ENCODE results near the gene ZDHHC13.

Gene ZDHHC13

GRCh38 chr11:19208959-19209546, 92.1 kb downstream of the ZDHHC13 start:
- no peak for DNase-seq

GRCh38 chr11:19209617-19210370, 92.8 kb downstream of the ZDHHC13 start:
- no peak for DNase-seq

GRCh38 chr11:19216021-19216420, 99.1 kb downstream of the ZDHHC13 start:
- no peak for DNase-seq

- DNase-seq, result no peak
Measured at GRCh38 chr11:19216709-19217374, 99.9 kb downstream of the ZDHHC13 start.

GRCh38 chr11:19218216-19218615, 101.2 kb downstream of the ZDHHC13 start:
- no peak for DNase-seq

GRCh38 chr11:19218786-19219460, 102.0 kb downstream of the ZDHHC13 start:
- DNase-seq, result no peak

GRCh38 chr11:19220903-19221724, 104.1 kb downstream of the ZDHHC13 start:
- no peak for DNase-seq

GRCh38 chr11:19225123-19225522, 108.2 kb downstream of the ZDHHC13 start:
- DNase-seq, result no peak

GRCh38 chr11:19225581-19225980, 108.6 kb downstream of the ZDHHC13 start:
- DNase-seq, result no peak

Data from activated gamma-delta T cell treated with Interleukin-2 at 50 U/mL for 16 hours (primary cell).